Activated CD8-positive, alpha-beta memory T cell treated with anti-CD3 and anti-CD28 coated beads, Interleukin-2, amount 10 ng/mL, durations not matched to agents 7 days and 5 days (primary cell): ENCODE data around the gene PGA4. TPM values are rescaled to one million over a fixed set of nuclear protein-coding genes. Genes with fewer than 3 reads are reported as not detected.
A peak's percentile ranks its signal among the peaks of the same experiment; 100 is the strongest.

Experiments used
- ATAC-seq: fragments of 150-1000 bp; cut with Tn5 transposase; one replicate; pipeline ENCODE4 v1.10.0; 2021; ENCODE audit warnings: moderate library complexity
- CTCF ChIA-PET: fragments of 350-600 bp; sonication (Branson Sonifier 250); formaldehyde crosslinking; loops from one replicate; lab custom pipeline; 2021; ENCODE audit warnings: antibody characterized with exemption; lab: Charles Lee
- DNase-seq: peaks from one replicate; pipeline ENCODE4 v3.0.0-alpha.2; 2020
- H3K27ac Mint-ChIP-seq: one replicate; pipeline ENCODE4 v1.8.0; 2021; ENCODE audit warnings: mild to moderate bottlenecking, mixed read lengths
- H3K27me3 Mint-ChIP-seq: one replicate; pipeline ENCODE4 v1.8.0; 2021; ENCODE audit warnings: mixed read lengths
- H3K36me3 Mint-ChIP-seq: one replicate; pipeline ENCODE4 v1.8.0; 2021; ENCODE audit warnings: mild to moderate bottlenecking, mixed read lengths
- H3K4me1 Mint-ChIP-seq: one replicate; pipeline ENCODE4 v1.8.0; 2021; ENCODE audit warnings: mixed read lengths
- H3K4me3 Mint-ChIP-seq: one replicate; pipeline ENCODE4 v1.8.0; 2021; ENCODE audit warnings: mild to moderate bottlenecking, moderate library complexity, mixed read lengths
- H3K9me3 Mint-ChIP-seq: one replicate; pipeline ENCODE4 v1.8.0; 2022; ENCODE audit warnings: low read depth, mixed read lengths
- total RNA-seq, 2 experiments: library from RNA; stranded (reverse); gene quantifications; one replicate each; pipeline ENCODE4 v1.2.3, GENCODE V29; 2021

Gene PGA4
- total RNA-seq, 2 experiments from 2014 or later: not detected

DNA sequence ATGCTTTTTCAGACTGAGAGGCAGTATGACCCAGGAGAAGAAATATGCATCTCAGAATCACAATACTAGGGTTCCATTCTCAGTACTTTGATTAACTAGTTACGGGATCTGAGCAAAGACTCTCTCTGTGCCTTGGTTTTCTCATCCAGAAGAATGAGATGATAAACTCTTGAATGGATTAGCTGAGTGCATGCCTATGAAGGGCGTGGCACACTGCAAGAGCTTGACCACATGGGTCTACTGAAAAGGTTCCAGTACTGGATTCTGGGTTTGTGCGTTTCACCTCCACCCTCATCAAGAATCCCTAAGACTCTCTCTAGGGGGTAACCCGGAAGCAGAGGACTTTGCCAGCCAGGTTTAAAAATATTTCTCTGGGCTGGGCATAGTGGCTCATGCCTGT, 44.5 kb downstream of the PGA4 start:
- H3K27me3 Mint-ChIP-seq: no peaks in the 10 kb centered on the region
- H3K36me3 Mint-ChIP-seq: no peaks in the 10 kb centered on the region
- DNase-seq: no peak
- CTCF ChIA-PET: interaction anchor here (1.3 to 2.6 kb wide), 3 partner anchors 13 to 250 kb away, joined by 3 to 8 read pairs (median 3); no protein-coding TSS in a partner anchor
- H3K4me3 Mint-ChIP-seq: no peak overlapping the region
- ATAC-seq: no peak
- peaks cover 13% of the 10 kb centered on the region for H3K4me1 Mint-ChIP-seq
- no peak overlapping the region for H3K27ac Mint-ChIP-seq
- no peaks in the 10 kb centered on the region for H3K9me3 Mint-ChIP-seq

DNA sequence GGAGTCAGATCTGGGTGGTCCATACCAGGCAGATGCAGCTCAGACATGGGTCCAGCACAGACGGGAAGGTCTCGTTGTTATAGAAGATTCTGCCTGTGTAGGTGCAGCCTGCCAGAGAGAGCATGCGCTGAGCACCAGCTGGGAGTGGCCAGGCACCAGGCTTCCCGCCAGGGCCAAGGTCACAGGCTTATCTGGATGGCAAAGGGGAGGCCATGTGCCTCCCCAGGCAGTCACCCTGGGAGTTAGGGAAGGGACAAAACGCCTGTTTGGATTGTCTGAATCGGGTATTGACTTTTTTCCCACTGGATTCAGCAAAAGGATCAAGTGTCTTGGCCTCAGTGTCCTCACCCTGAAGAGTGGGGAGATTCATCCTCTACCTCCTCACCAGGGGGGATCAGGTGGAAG, 45.3 kb downstream of the PGA4 start:
- H3K4me3 Mint-ChIP-seq: no peak overlapping the region
- H3K9me3 Mint-ChIP-seq: no peaks in the 10 kb centered on the region
- CTCF ChIA-PET: interaction anchor here (2.6 kb wide), 1 partner anchor 13 kb away, joined by 8 read pairs; no protein-coding TSS in a partner anchor
- no peaks in the 10 kb centered on the region for H3K36me3 Mint-ChIP-seq
- peaks cover 13% of the 10 kb centered on the region for H3K4me1 Mint-ChIP-seq
- ATAC-seq (no peak), DNase-seq (no peak)
- H3K27ac Mint-ChIP-seq: no peak overlapping the region
- H3K27me3 Mint-ChIP-seq: no peaks in the 10 kb centered on the region

DNA sequence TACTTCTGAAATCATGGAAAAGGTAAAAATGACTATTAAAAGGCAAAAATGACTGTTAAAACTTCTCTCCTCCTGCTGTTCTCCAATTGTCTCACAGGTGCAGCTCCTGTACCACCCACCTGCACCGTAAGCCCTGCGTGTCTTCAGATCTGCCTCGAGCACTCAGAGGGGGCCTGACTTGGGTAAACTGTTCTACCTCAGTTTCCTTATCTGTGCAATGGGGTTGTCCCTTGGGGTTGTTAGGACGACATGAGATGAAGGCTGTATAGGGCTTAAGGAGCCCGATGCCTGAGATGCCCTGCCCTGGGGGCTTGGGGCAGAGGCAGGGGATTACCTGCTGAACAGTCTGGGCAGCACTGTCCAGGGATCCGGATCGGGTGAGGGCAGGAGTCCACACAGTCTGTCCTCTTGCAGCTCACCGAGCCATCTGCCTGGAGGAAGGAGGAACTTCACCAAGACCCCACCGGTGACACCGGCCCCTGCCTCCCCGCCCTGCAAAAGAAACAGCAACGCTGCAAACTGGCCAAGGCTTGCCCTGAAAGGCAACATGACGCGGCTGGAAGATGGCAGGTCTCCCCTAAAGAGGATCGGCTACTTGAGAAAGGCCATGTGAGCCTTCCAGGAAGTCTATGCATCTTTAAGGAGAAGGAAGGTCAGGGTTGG, 46.6 kb downstream of the PGA4 start:
- H3K4me3 Mint-ChIP-seq: no peak overlapping the region
- no peaks in the 10 kb centered on the region for H3K9me3 Mint-ChIP-seq
- no peak for ATAC-seq
- H3K4me1 Mint-ChIP-seq: peaks cover 13% of the 10 kb centered on the region
- H3K36me3 Mint-ChIP-seq: no peaks in the 10 kb centered on the region
- no peak overlapping the region for H3K27ac Mint-ChIP-seq
- DNase-seq: no peak
- CTCF ChIA-PET: interaction anchor here (0.7 to 2.6 kb wide), 2 partner anchors 15 to 132 kb away, joined by 3 to 8 read pairs; no protein-coding TSS in a partner anchor
- no peaks in the 10 kb centered on the region for H3K27me3 Mint-ChIP-seq

DNA sequence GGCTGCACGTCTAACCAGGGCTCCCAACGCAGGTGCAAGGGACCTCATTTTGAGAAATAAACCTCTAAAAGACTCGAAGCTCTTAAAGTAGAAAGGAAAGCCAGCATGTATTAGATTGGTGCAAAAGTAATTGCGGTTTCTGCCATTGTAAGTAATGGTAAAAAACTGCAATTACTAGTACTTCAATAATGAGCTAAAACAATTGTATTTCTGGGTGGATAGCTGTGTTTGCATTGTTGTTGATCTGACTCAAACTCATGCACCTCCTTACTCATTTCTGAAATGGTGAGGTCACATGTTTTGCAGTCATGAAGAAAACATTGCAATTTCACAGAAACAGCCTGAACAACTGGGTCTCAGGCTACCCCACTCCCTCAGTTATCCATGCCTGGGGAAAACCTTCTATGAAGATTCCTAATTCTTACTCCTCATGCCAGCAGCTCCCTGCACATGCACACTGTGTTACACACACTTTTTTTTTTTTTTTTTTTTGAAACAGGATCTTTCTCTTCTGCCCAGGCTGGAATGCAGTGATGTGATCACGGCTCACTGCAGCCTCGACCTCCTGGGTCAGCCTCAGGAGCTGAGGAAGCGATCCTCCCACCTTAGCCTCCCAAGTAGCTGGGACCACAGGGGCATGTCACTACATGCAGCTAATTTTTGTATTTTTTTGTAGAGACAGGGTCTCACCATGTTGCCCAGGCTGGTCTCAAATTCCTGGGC, 48.4 kb downstream of the PGA4 start:
- H3K9me3 Mint-ChIP-seq: no peaks in the 10 kb centered on the region
- peak; percentile 72 for ATAC-seq
- no peaks in the 10 kb centered on the region for H3K36me3 Mint-ChIP-seq
- H3K27me3 Mint-ChIP-seq: no peaks in the 10 kb centered on the region
- H3K4me3 Mint-ChIP-seq: no peak overlapping the region
- CTCF ChIA-PET: interaction anchor here (0.7 to 2.0 kb wide), 7 partner anchors 10 to 352 kb away, joined by 3 to 9 read pairs (median 4); partner anchors contain the start of gene VWCE
- H3K4me1 Mint-ChIP-seq: peaks cover 13% of the 10 kb centered on the region
- DNase-seq: no peak
- H3K27ac Mint-ChIP-seq: peak overlapping the region; percentile 56

DNA sequence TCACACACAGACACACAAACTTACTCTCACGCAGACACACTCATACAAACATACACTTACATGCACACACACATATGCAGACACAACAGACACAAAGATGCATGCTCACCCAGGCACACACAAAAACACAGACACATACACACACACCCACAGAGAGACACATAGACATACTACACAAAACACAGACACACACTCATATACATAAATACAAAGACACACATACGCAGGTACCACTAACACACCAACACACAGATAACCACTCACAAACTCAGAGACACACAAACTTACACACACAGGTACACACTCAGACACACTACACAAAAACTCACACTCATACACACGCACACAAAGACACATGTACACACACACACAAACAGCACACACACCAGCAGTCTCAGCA, 50.6 kb downstream of the PGA4 start:
- DNase-seq (no peak), ATAC-seq (no peak)
- H3K9me3 Mint-ChIP-seq: no peaks in the 10 kb centered on the region
- no peak overlapping the region for H3K4me3 Mint-ChIP-seq
- H3K4me1 Mint-ChIP-seq: peaks cover 13% of the 10 kb centered on the region
- no peak overlapping the region for H3K27ac Mint-ChIP-seq
- no peaks in the 10 kb centered on the region for H3K27me3 Mint-ChIP-seq
- CTCF ChIA-PET: interaction anchor here (1.4 kb wide), 1 partner anchor 22 kb away, joined by 4 read pairs; the partner anchor contains the start of gene VWCE
- H3K36me3 Mint-ChIP-seq: no peaks in the 10 kb centered on the region

DNA sequence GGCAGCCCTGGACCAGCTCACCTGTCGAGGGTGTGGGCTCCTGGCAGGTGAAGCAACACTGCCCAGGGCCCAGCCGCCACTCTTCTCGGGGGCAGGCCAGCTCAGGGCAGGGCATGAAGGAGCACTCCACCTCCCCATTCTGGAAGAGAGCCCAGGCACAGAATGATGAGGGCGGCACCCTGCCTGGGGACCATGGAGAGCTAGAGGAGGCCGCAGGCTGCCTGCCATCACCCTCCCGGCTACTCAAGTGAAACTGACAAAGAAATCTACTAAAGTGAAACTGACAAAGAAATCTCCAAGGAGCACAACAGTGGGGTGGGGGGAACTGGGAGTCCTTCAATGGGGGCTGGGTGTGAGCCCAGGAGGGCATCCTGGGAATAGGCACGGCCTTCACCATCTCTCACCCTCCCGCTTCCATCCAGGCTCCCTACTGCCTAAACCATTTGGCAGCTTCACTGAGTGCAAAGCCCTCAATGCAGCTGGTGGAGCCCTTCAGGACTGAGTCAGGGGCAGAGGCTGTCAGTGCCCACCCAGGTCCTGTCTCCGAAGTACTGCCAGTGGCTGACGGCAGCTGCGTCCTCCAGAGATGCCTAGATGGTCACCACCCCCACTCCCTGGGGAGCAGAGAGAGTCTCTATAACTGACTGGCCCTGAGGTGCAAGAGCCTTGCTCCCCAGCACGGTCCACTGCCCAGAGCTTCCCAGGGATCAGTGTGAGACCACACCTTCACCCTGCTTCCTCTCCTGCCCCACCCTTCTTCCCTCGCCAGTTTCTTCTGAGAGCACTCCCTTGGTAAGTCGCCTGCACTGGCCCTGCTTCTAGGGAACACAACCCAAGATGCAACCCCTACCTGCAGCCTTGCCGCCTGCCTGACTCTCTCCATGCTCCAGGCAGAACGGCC, 51.3 kb downstream of the PGA4 start:
- H3K9me3 Mint-ChIP-seq: no peaks in the 10 kb centered on the region
- H3K27me3 Mint-ChIP-seq: no peaks in the 10 kb centered on the region
- CTCF ChIA-PET: interaction anchor here (0.8 to 1.4 kb wide), 2 partner anchors 21 to 63 kb away, joined by 3 to 4 read pairs; partner anchors contain the start of gene VWCE
- DNase-seq: no peak
- H3K36me3 Mint-ChIP-seq: no peaks in the 10 kb centered on the region
- H3K4me1 Mint-ChIP-seq: peaks cover 17% of the 10 kb centered on the region
- ATAC-seq: no peak
- no peak overlapping the region for H3K4me3 Mint-ChIP-seq
- no peak overlapping the region for H3K27ac Mint-ChIP-seq

DNA sequence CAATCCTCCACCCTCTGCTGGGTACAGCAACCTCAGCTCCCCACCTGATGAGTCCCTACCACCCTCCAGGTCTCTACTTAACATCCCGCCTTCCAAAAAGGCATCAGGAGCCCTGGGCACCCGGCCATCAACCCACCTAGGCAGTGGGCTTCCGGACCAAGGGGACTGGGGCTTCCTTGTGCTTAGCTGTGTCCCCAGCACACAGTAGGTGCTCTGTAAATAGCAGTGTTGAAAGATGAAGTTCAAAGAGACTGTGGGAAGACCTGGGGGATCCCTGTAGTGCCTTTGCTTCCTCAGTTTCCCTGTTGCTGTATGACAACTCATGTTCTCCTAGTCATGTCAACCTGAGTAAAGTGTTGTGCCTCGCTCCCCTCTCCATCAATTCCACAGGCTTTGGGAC, 51.9 kb downstream of the PGA4 start:
- Mint-ChIP-seq H3K27me3 (no peaks in the 10 kb centered on the region), H3K9me3 (no peaks in the 10 kb centered on the region), H3K4me3 (no peak overlapping the region), H3K36me3 (no peaks in the 10 kb centered on the region), H3K27ac (no peak overlapping the region), H3K4me1 (peaks cover 17% of the 10 kb centered on the region)
- DNase-seq (no peak), ATAC-seq (no peak)
- CTCF ChIA-PET: interaction anchor here (0.8 to 1.4 kb wide), 2 partner anchors 20 to 62 kb away, joined by 3 to 4 read pairs; partner anchors contain the start of gene VWCE

DNA sequence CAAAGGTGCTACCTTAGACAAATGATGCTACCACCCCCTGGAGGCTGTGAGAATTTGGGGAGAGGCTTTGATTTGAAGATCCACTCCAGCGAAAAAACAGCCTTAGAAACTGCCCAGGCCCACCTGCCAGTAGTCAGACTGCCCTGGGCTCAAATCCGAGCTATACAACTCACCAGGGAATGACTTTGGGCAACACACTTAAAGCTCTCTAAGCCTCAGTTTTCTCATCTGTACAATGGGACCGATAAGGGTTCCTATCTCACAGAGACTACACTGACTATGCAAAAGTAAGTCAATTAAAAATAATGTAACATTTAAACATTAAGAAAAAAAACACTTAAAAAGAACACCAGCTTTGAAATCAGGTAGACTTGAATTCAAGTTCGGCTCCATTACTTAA, 53.0 kb downstream of the PGA4 start:
- H3K36me3 Mint-ChIP-seq: no peaks in the 10 kb centered on the region
- H3K9me3 Mint-ChIP-seq: no peaks in the 10 kb centered on the region
- peaks cover 13% of the 10 kb centered on the region for H3K4me1 Mint-ChIP-seq
- no peak for ATAC-seq
- CTCF ChIA-PET: interaction anchor here (3.2 kb wide), 1 partner anchor 21 kb away, joined by 10 read pairs; no protein-coding TSS in a partner anchor
- no peak overlapping the region for H3K4me3 Mint-ChIP-seq
- H3K27ac Mint-ChIP-seq: no peak overlapping the region
- no peaks in the 10 kb centered on the region for H3K27me3 Mint-ChIP-seq
- DNase-seq: no peak

DNA sequence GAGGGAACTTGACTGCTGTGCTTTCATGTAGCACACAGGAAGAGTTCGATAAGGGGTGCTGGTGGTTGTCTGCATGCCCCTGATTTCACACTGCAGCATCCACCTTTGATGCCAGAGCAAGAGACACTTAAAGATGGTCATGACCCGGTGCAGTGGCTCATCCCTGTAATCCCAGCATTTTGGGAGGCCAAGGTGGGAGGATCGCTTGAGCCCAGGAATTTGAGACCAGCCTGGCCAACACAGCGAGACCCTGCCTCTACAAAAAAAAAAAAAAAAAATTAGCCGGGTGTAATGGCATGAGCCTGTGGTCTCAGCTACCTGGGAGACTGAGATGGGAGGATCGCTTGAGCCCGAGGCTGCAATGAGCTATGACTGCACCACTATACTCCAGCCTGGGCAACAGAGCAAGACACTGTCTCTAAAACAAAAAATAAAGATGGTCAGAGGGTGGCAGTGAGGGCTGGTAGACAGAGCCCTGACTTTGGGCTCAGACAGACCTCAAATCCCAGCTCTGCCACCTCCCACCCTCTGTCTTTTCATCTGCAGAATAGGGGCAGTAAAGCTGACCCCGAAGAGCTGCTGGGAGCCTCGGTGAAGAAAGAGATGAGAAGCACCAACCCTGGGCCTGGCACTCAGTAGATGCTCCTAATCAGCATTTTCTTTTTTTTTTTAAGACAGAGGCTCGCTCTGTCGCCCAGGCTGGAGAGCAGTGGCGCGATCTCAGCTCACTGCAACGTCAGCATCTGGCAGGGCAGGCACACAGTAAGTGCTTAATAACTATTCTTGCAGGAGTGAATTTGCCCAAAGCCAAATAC, 55.2 kb downstream of the PGA4 start:
- peaks cover 4% of the 10 kb centered on the region for H3K4me1 Mint-ChIP-seq
- no peaks in the 10 kb centered on the region for H3K36me3 Mint-ChIP-seq
- no peak for DNase-seq
- no peak overlapping the region for H3K4me3 Mint-ChIP-seq
- CTCF ChIA-PET: interaction anchor here (0.5 to 3.2 kb wide), 5 partner anchors 10 to 279 kb away, joined by 3 to 10 read pairs (median 3); no protein-coding TSS in a partner anchor
- no peak overlapping the region for H3K27ac Mint-ChIP-seq
- H3K27me3 Mint-ChIP-seq: no peaks in the 10 kb centered on the region
- no peak for ATAC-seq
- no peaks in the 10 kb centered on the region for H3K9me3 Mint-ChIP-seq

DNA sequence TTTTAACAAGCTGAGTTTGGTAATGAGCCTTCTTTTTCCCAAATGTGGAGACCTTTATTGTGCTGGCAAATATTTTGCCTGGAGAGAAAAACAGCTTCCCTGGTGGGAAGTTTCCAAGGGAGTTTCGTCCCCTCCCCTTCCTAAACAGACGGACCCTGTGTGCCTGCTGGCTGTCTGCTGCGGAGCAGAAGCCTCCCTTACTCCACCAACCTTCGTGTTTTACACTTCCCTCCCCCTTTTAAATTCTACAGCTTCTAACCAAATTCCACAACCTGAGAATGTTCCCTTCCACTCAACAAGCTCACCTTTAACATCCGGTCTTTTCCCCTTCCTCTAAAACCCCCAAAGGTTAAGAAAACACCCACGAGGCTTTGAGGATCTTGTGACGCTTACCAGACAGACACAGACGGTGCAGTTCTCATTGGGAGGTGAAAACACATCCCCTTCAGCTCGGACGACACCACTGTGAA, 55.9 kb downstream of the PGA4 start:
- Mint-ChIP-seq H3K36me3 (no peaks in the 10 kb centered on the region), H3K9me3 (no peaks in the 10 kb centered on the region), H3K4me1 (peaks cover 4% of the 10 kb centered on the region), H3K27me3 (no peaks in the 10 kb centered on the region), H3K4me3 (no peak overlapping the region), H3K27ac (no peak overlapping the region)
- DNase-seq (no peak), ATAC-seq (no peak)
- CTCF ChIA-PET: interaction anchor here (0.5 to 3.2 kb wide), 5 partner anchors 10 to 447 kb away, joined by 3 to 10 read pairs (median 3); no protein-coding TSS in a partner anchor

DNA sequence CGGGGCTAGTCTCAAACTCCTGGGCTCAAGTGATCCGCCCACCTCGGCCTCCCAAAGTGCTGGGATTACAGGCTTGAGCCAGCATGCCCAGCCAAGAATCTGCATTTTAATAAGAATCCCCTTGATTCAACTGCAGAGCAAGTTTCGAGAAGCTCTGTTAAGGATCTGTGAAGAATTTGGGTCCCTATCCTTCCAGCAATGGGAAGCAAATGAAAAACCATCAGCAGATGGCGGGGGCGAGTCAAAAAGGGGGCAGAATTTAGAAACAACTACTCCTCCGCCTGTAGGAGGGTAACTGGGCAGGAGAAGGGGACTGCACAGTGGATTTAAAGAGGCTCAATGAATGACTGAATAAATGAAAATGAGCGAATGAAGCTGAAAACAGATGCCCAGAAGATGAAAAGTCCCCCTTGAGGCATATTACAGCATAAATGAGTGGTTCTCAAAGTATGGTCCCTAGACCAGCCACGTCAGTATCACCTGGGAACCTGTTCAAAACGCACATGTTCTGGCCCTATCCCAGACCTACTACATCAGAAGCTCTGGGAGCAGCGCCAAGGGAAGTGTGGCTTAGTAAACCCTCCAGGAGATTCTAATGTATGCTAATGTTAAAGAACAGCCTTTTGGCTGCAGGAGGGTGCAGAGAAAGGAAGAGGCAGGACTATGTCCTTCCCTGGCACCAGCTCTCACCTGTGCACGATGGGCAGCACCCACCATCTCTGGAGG, 58.0 kb downstream of the PGA4 start:
- DNase-seq (no peak), ATAC-seq (no peak)
- Mint-ChIP-seq H3K36me3 (no peaks in the 10 kb centered on the region), H3K9me3 (no peaks in the 10 kb centered on the region), H3K4me3 (no peak overlapping the region), H3K27me3 (no peaks in the 10 kb centered on the region), H3K27ac (no peak overlapping the region), H3K4me1 (peaks cover 4% of the 10 kb centered on the region)
- CTCF ChIA-PET: interaction anchor here (0.5 to 1.8 kb wide), 5 partner anchors 10 to 252 kb away, joined by 3 to 6 read pairs (median 5); partner anchors contain the start of gene VWCE
